ENCODE data around the gene SLC6A19. TPM values are rescaled to one million over a fixed set of nuclear protein-coding genes. Genes with fewer than 3 reads are reported as not detected.

The SLC6A19 gene
- total and polyA plus RNA-seq, 10 of the 15 experiments (the other 5 are each of a cell fraction or from before 2014, with no cell fraction given), result 0.01 to 0.03 TPM; not detected in 8

- Histone ChIP-seq H3K27ac (ENCODE audit: control insufficient read depth, insufficient read depth) (no peak overlapping the region), H3K36me3 (ENCODE audit: control insufficient read depth in 2 of 2, insufficient read depth in 2 of 2, low read length in 1 of 2) (no peaks in the 10 kb centered on the region), H3K9ac (ENCODE audit: control insufficient read depth, insufficient read depth, low read length) (no peak overlapping the region), H3K4me3 (no peak overlapping the region), H3K4me1 (ENCODE audit: control insufficient read depth, insufficient read depth, low read length) (no peaks in the 10 kb centered on the region), H4K20me1 (ENCODE audit: control insufficient read depth, insufficient read depth) (no peaks in the 10 kb centered on the region), H2AFZ (ENCODE audit: control insufficient read depth, low read depth, low read length) (no peak overlapping the region), H3K79me2 (ENCODE audit: control insufficient read depth, insufficient read depth, low read length) (no peaks in the 10 kb centered on the region), H3K9me3 (replicated peaks; ENCODE audit: control insufficient read depth, insufficient read depth, low read length) (no peaks in the 10 kb centered on the region), H3K27me3 (replicated peaks in 1 of 2; ENCODE audit: control insufficient read depth in 2 of 2, insufficient read depth in 2 of 2, low read length in 1 of 2) (no peaks in the 10 kb centered on the region; a peak in 1 of 4 replicates), H3K4me2 (ENCODE audit: control insufficient read depth, insufficient read depth) (no peak overlapping the region)
- in situ Hi-C loops (cut with MboI), result no loop called here
- ChIA-PET RAD21 (ENCODE audit: unreplicated experiment) (no interaction called here), SMC1A (ENCODE audit: uncharacterized antibody, unreplicated experiment) (no interaction called here), POLR2A (no interaction called here), CTCF (interaction anchor here (0.5 kb wide), 1 partner anchor 1146 kb away, joined by 3 read pairs; no protein-coding TSS in a partner anchor)
- TF ChIP-seq LARP7 (IDR thresholded peaks at IDR 0.05) (no peak), STAT3 (IDR thresholded peaks at IDR 0.05; ENCODE audit: low read depth, low read length) (no peak), ZNF592 (IDR thresholded peaks at IDR 0.05) (no peak), ZNF687 (IDR thresholded peaks at IDR 0.05) (no peak), TCF3 (IDR thresholded peaks at IDR 0.05; ENCODE audit: borderline replicate concordance, insufficient read depth, low read depth, low read length) (no peak), YY1 (IDR thresholded peaks at IDR 0.05; ENCODE audit: low read depth, low read length) (no peak), RELA (IDR thresholded peaks at IDR 0.05; ENCODE audit: borderline replicate concordance, partially characterized antibody) (no peak), BACH1 (IDR thresholded peaks at IDR 0.05; ENCODE audit: borderline replicate concordance) (no peak)
- intact Hi-C loops (cut with micrococcal nuclease; ENCODE audit: unreplicated experiment), result no loop called here
- no peak for FAIRE-seq
- WGBS (ENCODE audit: insufficient coverage, insufficient replicate concordance, low lambda C conversion rate, missing lambda C conversion rate), result 29% methylated on average over 15 of the region's 21 CpGs
- no TSS peak for BruUV-seq (replicated peaks)
- DNase-seq (ENCODE audit: low read depth, low spot score), result no peak
- no peak for ATAC-seq
These were observed 42.9 kb downstream of the SLC6A19 start for GRCh38 chr5:1244255-1244654.

Measured in GM12878 (cell line).